Prostate gland (tissue), 2 donors: Measurements from ENCODE around the gene IFIH1. TPM values are rescaled to one million over a fixed set of nuclear protein-coding genes. Genes with fewer than 3 reads are reported as not detected.

Experiments
- DNase-seq: peaks from one replicate; pipeline ENCODE4 v3.0.0-alpha.2; 2019; ENCODE audit warnings: low spot score
- H3K27ac ChIP-seq, 2 donors: fragments of 200-600 bp; sonication (generic); 2 replicates each; pipeline ENCODE4 v1.5.1; 2017 to 2019
- H3K27me3 ChIP-seq: fragments of 200-600 bp; sonication (generic); replicated peaks from 2 replicates; pipeline ENCODE4 v1.5.1; 2019; ENCODE audit not compliant: insufficient read depth
- H3K36me3 ChIP-seq, 2 donors: fragments of 200-600 bp; sonication (generic); 1 replicate in 1 of 2; 2 replicates in 1 of 2; pipeline versions ENCODE4 v1.5.1 to v1.8.1; 2017 to 2019
- H3K4me1 ChIP-seq: fragments of 200-600 bp; sonication (generic); replicated peaks from 2 replicates; pipeline ENCODE4 v1.5.1; 2019
- H3K4me3 ChIP-seq, 2 donors: fragments of 200-600 bp; sonication (generic); 2 replicates each; pipeline ENCODE4 v1.5.1; 2017 to 2019
- H3K9me3 ChIP-seq: fragments of 200-600 bp; sonication (generic); 2 replicates; pipeline ENCODE4 v1.5.1; 2017
- CTCF ChIP-seq, 4 experiments: fragments of 200-600 bp in 2 of 4; fragments of 450-650 bp in 2 of 4; sonication (generic) in 2 of 4; IDR thresholded peaks; 1 replicate in 3 of 4; 2 replicates in 1 of 4; pipeline ENCODE4 v1.5.1; 2016 to 2019; ENCODE audit warnings: antibody characterized with exemption in 4 of 4, mild to moderate bottlenecking in 2 of 4, moderate library complexity in 2 of 4
- POLR2A ChIP-seq: fragments of 450-650 bp; IDR thresholded peaks from one replicate; pipeline ENCODE4 v1.6.1; 2016; ENCODE audit warnings: antibody characterized with exemption, mild to moderate bottlenecking
- POLR2AphosphoS5 ChIP-seq: sonication (generic); formaldehyde crosslinking; IDR thresholded peaks from one replicate; pipeline ENCODE4 v1.6.1; 2017; ENCODE audit warnings: antibody characterized with exemption
- WGBS: methylation state at CpG from one replicate; pipeline ENCODE4 v1.1.5; 2018; 5-methylcytosine and 5-hydroxymethylcytosine counted together
- intact Hi-C: fragments of 100-400 bp; cut with DNase I; formaldehyde crosslinking; loops from one replicate; pipeline ENCODE4 v1.14.2; 2022
- total RNA-seq, 2 donors: library from RNA; depleted of rRNA; stranded (reverse); fragments of >200 nt; gene quantifications; one replicate each; pipeline ENCODE4 v1.1.0, GENCODE V29; 2016

IFIH1 gene
- total RNA-seq, 2 donors from 2014 or later = 13.1 to 14.7 TPM

GRCh38 chr2:162324953-162325352, 6.5 kb upstream of the IFIH1 start:
- DNase-seq = no peak
- TF ChIP-seq POLR2A (no peak), CTCF (IDR thresholded peaks at IDR 0.05) (no peak), POLR2AphosphoS5 (no peak)
- no peaks in the 10 kb centered on the region for H3K4me1 ChIP-seq
- no peaks in the 10 kb centered on the region for H3K27me3 ChIP-seq
- no peak overlapping the region for H3K4me3 ChIP-seq
- no peaks in the 10 kb centered on the region for H3K36me3 ChIP-seq
- H3K27ac ChIP-seq = no peak overlapping the region
- 97% methylated on average over 1 of the region's 1 CpG for WGBS
- H3K9me3 ChIP-seq = no peaks in the 10 kb centered on the region
- intact Hi-C loops = no loop called here

GRCh38 chr2:162320864-162321517, 2.5 kb upstream of the IFIH1 start:
- no peak overlapping the region for H3K27ac ChIP-seq
- intact Hi-C loops = no loop called here
- no peak overlapping the region for H3K4me3 ChIP-seq
- TF ChIP-seq POLR2A (no peak), CTCF (IDR thresholded peaks at IDR 0.05) (no peak), POLR2AphosphoS5 (no peak)
- H3K27me3 ChIP-seq = no peaks in the 10 kb centered on the region
- DNase-seq = no peak
- no peaks in the 10 kb centered on the region for H3K4me1 ChIP-seq
- WGBS = 51% methylated on average over 1 of the region's 1 CpG
- H3K9me3 ChIP-seq = no peaks in the 10 kb centered on the region
- no peaks in the 10 kb centered on the region for H3K36me3 ChIP-seq

- peak; percentile 25 for DNase-seq
- peak overlapping the region; percentile 62 to 80 for H3K4me3 ChIP-seq
- no peaks in the 10 kb centered on the region for H3K9me3 ChIP-seq
- 17% methylated on average over 16 of the region's 16 CpGs for WGBS
- H3K4me1 ChIP-seq = no peaks in the 10 kb centered on the region
- no peak for TF ChIP-seq CTCF (IDR thresholded peaks at IDR 0.05)
- TF ChIP-seq POLR2A = no peak
- TF ChIP-seq POLR2AphosphoS5 = no peak
- no peaks in the 10 kb centered on the region for H3K27me3 ChIP-seq
- H3K36me3 ChIP-seq = no peaks in the 10 kb centered on the region
- peak overlapping the region; percentile 86 to 96 for H3K27ac ChIP-seq
- intact Hi-C loops = no loop called here
These were observed 590 bp downstream of the IFIH1 start for GRCh38 chr2:162317861-162318327.

GRCh38 chr2:162317058-162317742, 1.3 kb downstream of the IFIH1 start:
- H3K27ac ChIP-seq = peak overlapping the region; percentile 86 to 96
- H3K36me3 ChIP-seq = no peaks in the 10 kb centered on the region
- DNase-seq = no peak
- H3K9me3 ChIP-seq = no peaks in the 10 kb centered on the region
- TF ChIP-seq POLR2A (no peak), CTCF (IDR thresholded peaks at IDR 0.05) (no peak), POLR2AphosphoS5 (no peak)
- WGBS = 84% methylated on average over 3 of the region's 3 CpGs
- no peaks in the 10 kb centered on the region for H3K27me3 ChIP-seq
- peak overlapping the region; percentile 62 to 80 for H3K4me3 ChIP-seq
- intact Hi-C loops = no loop called here
- no peaks in the 10 kb centered on the region for H3K4me1 ChIP-seq

GRCh38 chr2:162316590-162316989, 1.9 kb downstream of the IFIH1 start:
- Histone ChIP-seq H3K9me3 (no peaks in the 10 kb centered on the region), H3K27me3 (no peaks in the 10 kb centered on the region), H3K4me3 (no peak overlapping the region), H3K4me1 (no peaks in the 10 kb centered on the region), H3K36me3 (no peaks in the 10 kb centered on the region), H3K27ac (no peak overlapping the region)
- TF ChIP-seq POLR2AphosphoS5 (no peak), CTCF (IDR thresholded peaks at IDR 0.05) (no peak), POLR2A (no peak)
- intact Hi-C loops = no loop called here
- DNase-seq = no peak
- WGBS = 80% methylated on average over 2 of the region's 2 CpGs
